Measurements from ENCODE around the gene CRLF1. TPM values are rescaled to one million over a fixed set of nuclear protein-coding genes. Genes with fewer than 3 reads are reported as not detected.
"Not testable (repeated sequence)": the region's sequence is repeated elsewhere in the genome, so short reads cannot be mapped to it uniquely, and the experiment has no call there.

Gene CRLF1
- total RNA-seq, 6 experiments from 2014 or later = 0.27 to 2.9 (median 1.2) TPM; not detected in 3

GRCh38 chr19:18603958-18604819 lies 2.4 kb downstream of the CRLF1 start:
- H3K4me1 ChIP-seq = peaks cover 0 to 4% (median 0%) of the 10 kb centered on the region in 4 donors
- H3K9me3 ChIP-seq = no peaks in the 10 kb centered on the region
- WGBS (ENCODE audit: insufficient coverage, low coverage, low lambda C conversion rate, missing lambda C conversion rate) = 13% methylated on average over 9 of the region's 26 CpGs
- H3K36me3 ChIP-seq = no peaks in the 10 kb centered on the region
- no peak overlapping the region for H3K4me3 ChIP-seq
- ATAC-seq (no peak), DNase-seq (no peak)
- TF ChIP-seq, protein P1, sequence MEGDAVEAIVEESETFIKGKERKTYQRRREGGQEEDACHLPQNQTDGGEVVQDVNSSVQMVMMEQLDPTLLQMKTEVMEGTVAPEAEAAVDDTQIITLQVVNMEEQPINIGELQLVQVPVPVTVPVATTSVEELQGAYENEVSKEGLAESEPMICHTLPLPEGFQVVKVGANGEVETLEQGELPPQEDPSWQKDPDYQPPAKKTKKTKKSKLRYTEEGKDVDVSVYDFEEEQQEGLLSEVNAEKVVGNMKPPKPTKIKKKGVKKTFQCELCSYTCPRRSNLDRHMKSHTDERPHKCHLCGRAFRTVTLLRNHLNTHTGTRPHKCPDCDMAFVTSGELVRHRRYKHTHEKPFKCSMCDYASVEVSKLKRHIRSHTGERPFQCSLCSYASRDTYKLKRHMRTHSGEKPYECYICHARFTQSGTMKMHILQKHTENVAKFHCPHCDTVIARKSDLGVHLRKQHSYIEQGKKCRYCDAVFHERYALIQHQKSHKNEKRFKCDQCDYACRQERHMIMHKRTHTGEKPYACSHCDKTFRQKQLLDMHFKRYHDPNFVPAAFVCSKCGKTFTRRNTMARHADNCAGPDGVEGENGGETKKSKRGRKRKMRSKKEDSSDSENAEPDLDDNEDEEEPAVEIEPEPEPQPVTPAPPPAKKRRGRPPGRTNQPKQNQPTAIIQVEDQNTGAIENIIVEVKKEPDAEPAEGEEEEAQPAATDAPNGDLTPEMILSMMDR (IDR thresholded peaks at IDR 0.05) = no peak
- TF ChIP-seq POLR2A (IDR thresholded peaks at IDR 0.05) = no peak
- intact Hi-C loops (cut with DNase I) = no loop called here
- H3K27me3 ChIP-seq = peaks cover 0 to 29% of the 10 kb centered on the region in 2 donors
- H3K27ac ChIP-seq = no peak overlapping the region

GRCh38 chr19:18603255-18603957 lies 3.2 kb downstream of the CRLF1 start:
- Histone ChIP-seq H3K9me3 (no peaks in the 10 kb centered on the region), H3K4me3 (no peak overlapping the region), H3K27me3 (peaks cover 0 to 29% of the 10 kb centered on the region in 2 donors), H3K36me3 (no peaks in the 10 kb centered on the region), H3K27ac (no peak overlapping the region), H3K4me1 (peaks cover 0 to 4% (median 0%) of the 10 kb centered on the region in 4 donors)
- 19% methylated on average over 8 of the region's 32 CpGs for WGBS (ENCODE audit: insufficient coverage, low coverage, low lambda C conversion rate, missing lambda C conversion rate)
- DNase-seq (no peak), ATAC-seq (peak in 3 of 4 donors; percentile 17 to 35 (median 19))
- intact Hi-C loops (cut with DNase I) = no loop called here
- no peak for TF ChIP-seq POLR2A (IDR thresholded peaks at IDR 0.05)
- TF ChIP-seq, protein P1 (IDR thresholded peaks at IDR 0.05) = no peak

DNA sequence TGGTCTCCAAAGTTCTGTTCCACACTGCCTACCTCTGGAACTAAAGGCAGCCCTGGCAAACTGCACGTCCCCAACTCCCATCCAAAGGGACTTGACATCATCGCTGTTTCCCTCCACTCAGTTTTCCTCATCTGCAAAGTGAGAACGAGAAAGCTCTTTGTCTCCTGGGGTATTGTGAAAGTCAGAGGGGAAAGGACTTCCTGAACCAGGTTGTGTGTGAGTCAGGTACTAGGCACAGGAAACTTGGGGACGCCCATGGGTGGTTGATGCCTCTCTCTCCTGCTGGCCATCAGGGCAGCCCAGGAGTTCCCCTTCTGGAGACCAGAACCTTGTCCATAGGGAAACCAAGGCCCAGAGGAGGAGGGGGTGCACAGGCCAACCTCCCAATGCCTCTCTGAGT lies 4.7 kb downstream of the CRLF1 start:
- no peaks in the 10 kb centered on the region for H3K4me1 ChIP-seq
- ATAC-seq (no peak), DNase-seq (no peak)
- intact Hi-C loops (cut with DNase I) = no loop called here
- H3K36me3 ChIP-seq = no peaks in the 10 kb centered on the region
- TF ChIP-seq, protein P1 (IDR thresholded peaks at IDR 0.05) = no peak
- no peak for TF ChIP-seq POLR2A (IDR thresholded peaks at IDR 0.05)
- H3K9me3 ChIP-seq = no peaks in the 10 kb centered on the region
- no peak overlapping the region for H3K4me3 ChIP-seq
- 64% methylated on average over 3 of the region's 4 CpGs for WGBS (ENCODE audit: insufficient coverage, low coverage, low lambda C conversion rate, missing lambda C conversion rate)
- no peak overlapping the region for H3K27ac ChIP-seq
- H3K27me3 ChIP-seq = peaks cover 0 to 16% of the 10 kb centered on the region in 2 donors

GRCh38 chr19:18600692-18601397 lies 5.8 kb downstream of the CRLF1 start:
- WGBS (ENCODE audit: insufficient coverage, low coverage, low lambda C conversion rate, missing lambda C conversion rate) = 90% methylated on average over 13 of the region's 15 CpGs
- ATAC-seq; H3K9me3 ChIP-seq; DNase-seq; H3K27ac ChIP-seq; H3K4me3 ChIP-seq; H3K4me1 ChIP-seq; intact Hi-C loops (cut with DNase I); H3K36me3 ChIP-seq: not testable (repeated sequence)
- H3K27me3 ChIP-seq = peaks cover 0 to 13% of the 10 kb centered on the region in 2 donors
